ENCODE measurements around the gene SV2A. TPM values are rescaled to one million over a fixed set of nuclear protein-coding genes. Genes with fewer than 3 reads are reported as not detected.
A peak's percentile ranks its signal among the peaks of the same experiment; 100 is the strongest.

Gene SV2A
- polyA plus RNA-seq, 1 donor: 5.1 TPM

GRCh38 chr1:149931212-149931790 is 13.7 kb upstream of the SV2A start:
- H3K36me3 ChIP-seq (ENCODE audit: control insufficient read depth, insufficient read depth, low read length): peaks cover 61% of the 10 kb centered on the region
- 100% methylated on average over 7 of the region's 13 CpGs for WGBS (ENCODE audit: insufficient coverage, low lambda C conversion rate)
- H3K27me3 ChIP-seq (ENCODE audit: control insufficient read depth, insufficient read depth, low read length): no peaks in the 10 kb centered on the region
- DNase-seq: no peak
- H3K27ac ChIP-seq (ENCODE audit: low read length): no peak overlapping the region
- no peaks in the 10 kb centered on the region for H3K9me3 ChIP-seq (ENCODE audit: control insufficient read depth, low read depth, low read length)
- peaks cover 60% of the 10 kb centered on the region for H3K4me1 ChIP-seq (ENCODE audit: control insufficient read depth, insufficient read depth, low read length)
- H3K4me3 ChIP-seq (ENCODE audit: low read length): no peak overlapping the region

- no peaks in the 10 kb centered on the region for H3K27me3 ChIP-seq (ENCODE audit: control insufficient read depth, insufficient read depth, low read length)
- H3K9me3 ChIP-seq (ENCODE audit: control insufficient read depth, low read depth, low read length): no peaks in the 10 kb centered on the region
- no peak for DNase-seq
- H3K4me1 ChIP-seq (ENCODE audit: control insufficient read depth, insufficient read depth, low read length): peaks cover 64% of the 10 kb centered on the region
- no peak overlapping the region for H3K27ac ChIP-seq (ENCODE audit: low read length)
- no CpG with 5 or more reads among the region's 2 CpGs for WGBS (ENCODE audit: insufficient coverage, low lambda C conversion rate)
- no peak overlapping the region for H3K4me3 ChIP-seq (ENCODE audit: low read length)
- peaks cover 75% of the 10 kb centered on the region for H3K36me3 ChIP-seq (ENCODE audit: control insufficient read depth, insufficient read depth, low read length)
Observed at GRCh38 chr1:149929856-149930255, 12.2 kb upstream of the SV2A start.

GRCh38 chr1:149928401-149928724 is 10.7 kb upstream of the SV2A start:
- peak overlapping the region; percentile 76 for H3K4me3 ChIP-seq (ENCODE audit: low read length)
- no peak for DNase-seq
- H3K4me1 ChIP-seq (ENCODE audit: control insufficient read depth, insufficient read depth, low read length): peaks cover 49% of the 10 kb centered on the region

GRCh38 chr1:149927563-149928400 is 10.1 kb upstream of the SV2A start, which contains the start of gene SF3B4:
TSS of gene SF3B4 (minus strand) at chr1:149927803. CDS start at chr1:149927759, 44 bp downstream.
- H3K4me1 ChIP-seq (ENCODE audit: control insufficient read depth, insufficient read depth, low read length): peaks cover 46% of the 10 kb centered on the region
- peaks cover 77% of the 10 kb centered on the region for H3K36me3 ChIP-seq (ENCODE audit: control insufficient read depth, insufficient read depth, low read length)
- no peaks in the 10 kb centered on the region for H3K27me3 ChIP-seq (ENCODE audit: control insufficient read depth, insufficient read depth, low read length)
- DNase-seq: peak; percentile 95
- no peaks in the 10 kb centered on the region for H3K9me3 ChIP-seq (ENCODE audit: control insufficient read depth, low read depth, low read length)
- peak within 1 kb of the TSS; percentile 99 for H3K27ac ChIP-seq (ENCODE audit: low read length)
- WGBS (ENCODE audit: insufficient coverage, low lambda C conversion rate): no CpG with 5 or more reads among the region's 47 CpGs
- peak within 1 kb of the TSS; percentile 76 for H3K4me3 ChIP-seq (ENCODE audit: low read length)

More at GRCh38 chr1:149928401-149928724, 10.7 kb upstream of the SV2A start:
- Histone ChIP-seq H3K27me3 (ENCODE audit: control insufficient read depth, insufficient read depth, low read length) (no peaks in the 10 kb centered on the region), H3K36me3 (ENCODE audit: control insufficient read depth, insufficient read depth, low read length) (peaks cover 75% of the 10 kb centered on the region), H3K27ac (ENCODE audit: low read length) (peak overlapping the region; percentile 99), H3K9me3 (ENCODE audit: control insufficient read depth, low read depth, low read length) (no peaks in the 10 kb centered on the region)
- WGBS (ENCODE audit: insufficient coverage, low lambda C conversion rate): no CpG with 5 or more reads among the region's 1 CpG

- Histone ChIP-seq H3K36me3 (ENCODE audit: control insufficient read depth, insufficient read depth, low read length) (peaks cover 81% of the 10 kb centered on the region), H3K27ac (ENCODE audit: low read length) (peak overlapping the region; percentile 99), H3K4me1 (ENCODE audit: control insufficient read depth, insufficient read depth, low read length) (peaks cover 45% of the 10 kb centered on the region), H3K4me3 (ENCODE audit: low read length) (peak overlapping the region; percentile 76), H3K27me3 (ENCODE audit: control insufficient read depth, insufficient read depth, low read length) (no peaks in the 10 kb centered on the region), H3K9me3 (ENCODE audit: control insufficient read depth, low read depth, low read length) (no peaks in the 10 kb centered on the region)
- no peak for DNase-seq
- WGBS (ENCODE audit: insufficient coverage, low lambda C conversion rate): 5% methylated on average over 4 of the region's 10 CpGs
Observed at GRCh38 chr1:149927056-149927562, 9.5 kb upstream of the SV2A start.

- Histone ChIP-seq H3K27me3 (ENCODE audit: control insufficient read depth, insufficient read depth, low read length) (no peaks in the 10 kb centered on the region), H3K27ac (ENCODE audit: low read length) (no peak overlapping the region), H3K9me3 (ENCODE audit: control insufficient read depth, low read depth, low read length) (no peaks in the 10 kb centered on the region), H3K4me3 (ENCODE audit: low read length) (no peak overlapping the region), H3K36me3 (ENCODE audit: control insufficient read depth, insufficient read depth, low read length) (peaks cover 76% of the 10 kb centered on the region), H3K4me1 (ENCODE audit: control insufficient read depth, insufficient read depth, low read length) (peaks cover 37% of the 10 kb centered on the region)
- WGBS (ENCODE audit: insufficient coverage, low lambda C conversion rate): 100% methylated on average over 1 of the region's 9 CpGs
- DNase-seq: no peak
Observed at GRCh38 chr1:149926296-149926695, 8.7 kb upstream of the SV2A start.

- Histone ChIP-seq H3K4me1 (ENCODE audit: control insufficient read depth, insufficient read depth, low read length) (peaks cover 35% of the 10 kb centered on the region), H3K27me3 (ENCODE audit: control insufficient read depth, insufficient read depth, low read length) (no peaks in the 10 kb centered on the region), H3K36me3 (ENCODE audit: control insufficient read depth, insufficient read depth, low read length) (peaks cover 70% of the 10 kb centered on the region), H3K9me3 (ENCODE audit: control insufficient read depth, low read depth, low read length) (no peaks in the 10 kb centered on the region), H3K4me3 (ENCODE audit: low read length) (no peak overlapping the region), H3K27ac (ENCODE audit: low read length) (no peak overlapping the region)
- no peak for DNase-seq
- WGBS (ENCODE audit: insufficient coverage, low lambda C conversion rate): no CpG with 5 or more reads among the region's 2 CpGs
Observed at GRCh38 chr1:149925751-149926150, 8.1 kb upstream of the SV2A start.

- H3K27ac ChIP-seq (ENCODE audit: low read length): no peak overlapping the region
- peaks cover 31% of the 10 kb centered on the region for H3K4me1 ChIP-seq (ENCODE audit: control insufficient read depth, insufficient read depth, low read length)
- H3K27me3 ChIP-seq (ENCODE audit: control insufficient read depth, insufficient read depth, low read length): no peaks in the 10 kb centered on the region
- H3K9me3 ChIP-seq (ENCODE audit: control insufficient read depth, low read depth, low read length): no peaks in the 10 kb centered on the region
- H3K4me3 ChIP-seq (ENCODE audit: low read length): no peak overlapping the region
- WGBS (ENCODE audit: insufficient coverage, low lambda C conversion rate): 100% methylated on average over 1 of the region's 3 CpGs
- peaks cover 66% of the 10 kb centered on the region for H3K36me3 ChIP-seq (ENCODE audit: control insufficient read depth, insufficient read depth, low read length)
- DNase-seq: no peak
Observed at GRCh38 chr1:149925345-149925744, 7.7 kb upstream of the SV2A start.

- Histone ChIP-seq H3K4me1 (ENCODE audit: control insufficient read depth, insufficient read depth, low read length) (peaks cover 16% of the 10 kb centered on the region), H3K4me3 (ENCODE audit: low read length) (no peak overlapping the region), H3K27ac (ENCODE audit: low read length) (no peak overlapping the region), H3K36me3 (ENCODE audit: control insufficient read depth, insufficient read depth, low read length) (peaks cover 49% of the 10 kb centered on the region), H3K9me3 (ENCODE audit: control insufficient read depth, low read depth, low read length) (no peaks in the 10 kb centered on the region), H3K27me3 (ENCODE audit: control insufficient read depth, insufficient read depth, low read length) (peaks cover under 1% of the 10 kb centered on the region)
- DNase-seq: no peak
- WGBS (ENCODE audit: insufficient coverage, low lambda C conversion rate): 100% methylated on average over 5 of the region's 10 CpGs
Observed at GRCh38 chr1:149923626-149924025, 6.0 kb upstream of the SV2A start.

- Histone ChIP-seq H3K36me3 (ENCODE audit: control insufficient read depth, insufficient read depth, low read length) (peaks cover 5% of the 10 kb centered on the region), H3K27me3 (ENCODE audit: control insufficient read depth, insufficient read depth, low read length) (peaks cover 12% of the 10 kb centered on the region), H3K9me3 (ENCODE audit: control insufficient read depth, low read depth, low read length) (no peaks in the 10 kb centered on the region), H3K4me1 (ENCODE audit: control insufficient read depth, insufficient read depth, low read length) (peaks cover 7% of the 10 kb centered on the region), H3K4me3 (ENCODE audit: low read length) (no peak overlapping the region), H3K27ac (ENCODE audit: low read length) (no peak overlapping the region)
- DNase-seq: no peak
- WGBS (ENCODE audit: insufficient coverage, low lambda C conversion rate): no CpG with 5 or more reads among the region's 10 CpGs
Observed at GRCh38 chr1:149916898-149917252, 769 bp downstream of the SV2A start.

Data from large intestine (tissue), 3 donors.